ENCODE data around the gene KAT6B. TPM values are rescaled to one million over a fixed set of nuclear protein-coding genes. Genes with fewer than 3 reads are reported as not detected.
"Not testable (repeated sequence)": the region's sequence is repeated elsewhere in the genome, so short reads cannot be mapped to it uniquely, and the experiment has no call there.

Gene KAT6B
- total RNA-seq: 86.4 TPM

- peak within 1 kb of the TSS; percentile 77 for H3K4me3 ChIP-seq (ENCODE audit: low read length)
- H3K27me3 ChIP-seq (ENCODE audit: insufficient read depth, low read length): no peaks in the 10 kb centered on the region
- H3K9me3 ChIP-seq (ENCODE audit: low read depth, low read length): no peaks in the 10 kb centered on the region
- peaks cover 39% of the 10 kb centered on the region for H3K4me1 ChIP-seq (ENCODE audit: insufficient read depth, low read length)
These were observed at the start of gene KAT6B for GRCh38 chr10:74826142-74827044. Gene KAT6B (plus strand): TSS chr10:74826600. CDS start chr10:74842858, 16,258 bp downstream.

GRCh38 chr10:74778436-74779094, 47.8 kb upstream of the KAT6B start:
- Histone ChIP-seq H3K4me1 (ENCODE audit: insufficient read depth, low read length) (no peaks in the 10 kb centered on the region), H3K9me3 (ENCODE audit: low read depth, low read length) (no peaks in the 10 kb centered on the region), H3K4me3 (ENCODE audit: low read length) (no peak overlapping the region), H3K27me3 (ENCODE audit: insufficient read depth, low read length) (no peaks in the 10 kb centered on the region)

GRCh38 chr10:74781870-74782269, 44.5 kb upstream of the KAT6B start:
- not testable (repeated sequence) for H3K4me3 ChIP-seq (ENCODE audit: low read length); H3K27me3 ChIP-seq (ENCODE audit: insufficient read depth, low read length); H3K4me1 ChIP-seq (ENCODE audit: insufficient read depth, low read length); H3K9me3 ChIP-seq (ENCODE audit: low read depth, low read length)

GRCh38 chr10:74784462-74784861, 41.9 kb upstream of the KAT6B start:
- H3K4me3 ChIP-seq (ENCODE audit: low read length): no peak overlapping the region
- no peaks in the 10 kb centered on the region for H3K9me3 ChIP-seq (ENCODE audit: low read depth, low read length)
- H3K27me3 ChIP-seq (ENCODE audit: insufficient read depth, low read length): no peaks in the 10 kb centered on the region
- H3K4me1 ChIP-seq (ENCODE audit: insufficient read depth, low read length): no peaks in the 10 kb centered on the region

- no peaks in the 10 kb centered on the region for H3K9me3 ChIP-seq (ENCODE audit: low read depth, low read length)
- H3K4me1 ChIP-seq (ENCODE audit: insufficient read depth, low read length): no peaks in the 10 kb centered on the region
- H3K4me3 ChIP-seq (ENCODE audit: low read length): no peak overlapping the region
- no peaks in the 10 kb centered on the region for H3K27me3 ChIP-seq (ENCODE audit: insufficient read depth, low read length)
These were observed 40.3 kb upstream of the KAT6B start for GRCh38 chr10:74786126-74786525.

- H3K4me3 ChIP-seq (ENCODE audit: low read length): no peak overlapping the region
- no peaks in the 10 kb centered on the region for H3K9me3 ChIP-seq (ENCODE audit: low read depth, low read length)
- H3K27me3 ChIP-seq (ENCODE audit: insufficient read depth, low read length): no peaks in the 10 kb centered on the region
- no peaks in the 10 kb centered on the region for H3K4me1 ChIP-seq (ENCODE audit: insufficient read depth, low read length)
These were observed 38.9 kb upstream of the KAT6B start for GRCh38 chr10:74787457-74787856.

GRCh38 chr10:74791979-74792378, 34.4 kb upstream of the KAT6B start:
- H3K4me3 ChIP-seq (ENCODE audit: low read length); H3K27me3 ChIP-seq (ENCODE audit: insufficient read depth, low read length); H3K4me1 ChIP-seq (ENCODE audit: insufficient read depth, low read length); H3K9me3 ChIP-seq (ENCODE audit: low read depth, low read length): not testable (repeated sequence)

- H3K4me1 ChIP-seq (ENCODE audit: insufficient read depth, low read length): peaks cover 4% of the 10 kb centered on the region
- H3K27me3 ChIP-seq (ENCODE audit: insufficient read depth, low read length): no peaks in the 10 kb centered on the region
- H3K4me3 ChIP-seq (ENCODE audit: low read length): no peak overlapping the region
- H3K9me3 ChIP-seq (ENCODE audit: low read depth, low read length): no peaks in the 10 kb centered on the region
These were observed 33.7 kb upstream of the KAT6B start for GRCh38 chr10:74792726-74793125.

- not testable (repeated sequence) for H3K9me3 ChIP-seq (ENCODE audit: low read depth, low read length); H3K4me3 ChIP-seq (ENCODE audit: low read length); H3K27me3 ChIP-seq (ENCODE audit: insufficient read depth, low read length); H3K4me1 ChIP-seq (ENCODE audit: insufficient read depth, low read length)
These were observed 33.2 kb upstream of the KAT6B start for GRCh38 chr10:74793240-74793639.

GRCh38 chr10:74794531-74794930, 31.9 kb upstream of the KAT6B start:
- H3K27me3 ChIP-seq (ENCODE audit: insufficient read depth, low read length): no peaks in the 10 kb centered on the region
- no peaks in the 10 kb centered on the region for H3K9me3 ChIP-seq (ENCODE audit: low read depth, low read length)
- H3K4me3 ChIP-seq (ENCODE audit: low read length): no peak overlapping the region
- peaks cover 4% of the 10 kb centered on the region for H3K4me1 ChIP-seq (ENCODE audit: insufficient read depth, low read length)

GRCh38 chr10:74797550-74797949, 28.9 kb upstream of the KAT6B start:
- Histone ChIP-seq H3K4me3 (ENCODE audit: low read length) (no peak overlapping the region), H3K27me3 (ENCODE audit: insufficient read depth, low read length) (no peaks in the 10 kb centered on the region), H3K9me3 (ENCODE audit: low read depth, low read length) (no peaks in the 10 kb centered on the region), H3K4me1 (ENCODE audit: insufficient read depth, low read length) (peaks cover 7% of the 10 kb centered on the region)

GRCh38 chr10:74799721-74800221, 26.6 kb upstream of the KAT6B start:
- Histone ChIP-seq H3K4me3 (ENCODE audit: low read length) (no peak overlapping the region), H3K4me1 (ENCODE audit: insufficient read depth, low read length) (peaks cover 7% of the 10 kb centered on the region), H3K9me3 (ENCODE audit: low read depth, low read length) (no peaks in the 10 kb centered on the region), H3K27me3 (ENCODE audit: insufficient read depth, low read length) (no peaks in the 10 kb centered on the region)

GRCh38 chr10:74801447-74801846, 25.0 kb upstream of the KAT6B start:
- H3K4me3 ChIP-seq (ENCODE audit: low read length): no peak overlapping the region
- H3K27me3 ChIP-seq (ENCODE audit: insufficient read depth, low read length): no peaks in the 10 kb centered on the region
- H3K9me3 ChIP-seq (ENCODE audit: low read depth, low read length): no peaks in the 10 kb centered on the region
- H3K4me1 ChIP-seq (ENCODE audit: insufficient read depth, low read length): peaks cover 3% of the 10 kb centered on the region

GRCh38 chr10:74808501-74808900, 17.9 kb upstream of the KAT6B start:
- Histone ChIP-seq H3K4me3 (ENCODE audit: low read length) (no peak overlapping the region), H3K9me3 (ENCODE audit: low read depth, low read length) (no peaks in the 10 kb centered on the region), H3K27me3 (ENCODE audit: insufficient read depth, low read length) (no peaks in the 10 kb centered on the region), H3K4me1 (ENCODE audit: insufficient read depth, low read length) (no peaks in the 10 kb centered on the region)

GRCh38 chr10:74810087-74810486, 16.3 kb upstream of the KAT6B start:
- H3K4me3 ChIP-seq (ENCODE audit: low read length): no peak overlapping the region
- H3K9me3 ChIP-seq (ENCODE audit: low read depth, low read length): no peaks in the 10 kb centered on the region
- no peaks in the 10 kb centered on the region for H3K27me3 ChIP-seq (ENCODE audit: insufficient read depth, low read length)
- H3K4me1 ChIP-seq (ENCODE audit: insufficient read depth, low read length): no peaks in the 10 kb centered on the region
